HG03139 (cell line): ENCODE measurements around the gene TGFBR1.

Experiments used
- ATAC-seq: cut with Tn5 transposase; IDR thresholded peaks from one replicate; pipeline ENCODE4 v1.9.1; 2021; ENCODE audit not compliant: unreplicated experiment

Gene TGFBR1

DNA sequence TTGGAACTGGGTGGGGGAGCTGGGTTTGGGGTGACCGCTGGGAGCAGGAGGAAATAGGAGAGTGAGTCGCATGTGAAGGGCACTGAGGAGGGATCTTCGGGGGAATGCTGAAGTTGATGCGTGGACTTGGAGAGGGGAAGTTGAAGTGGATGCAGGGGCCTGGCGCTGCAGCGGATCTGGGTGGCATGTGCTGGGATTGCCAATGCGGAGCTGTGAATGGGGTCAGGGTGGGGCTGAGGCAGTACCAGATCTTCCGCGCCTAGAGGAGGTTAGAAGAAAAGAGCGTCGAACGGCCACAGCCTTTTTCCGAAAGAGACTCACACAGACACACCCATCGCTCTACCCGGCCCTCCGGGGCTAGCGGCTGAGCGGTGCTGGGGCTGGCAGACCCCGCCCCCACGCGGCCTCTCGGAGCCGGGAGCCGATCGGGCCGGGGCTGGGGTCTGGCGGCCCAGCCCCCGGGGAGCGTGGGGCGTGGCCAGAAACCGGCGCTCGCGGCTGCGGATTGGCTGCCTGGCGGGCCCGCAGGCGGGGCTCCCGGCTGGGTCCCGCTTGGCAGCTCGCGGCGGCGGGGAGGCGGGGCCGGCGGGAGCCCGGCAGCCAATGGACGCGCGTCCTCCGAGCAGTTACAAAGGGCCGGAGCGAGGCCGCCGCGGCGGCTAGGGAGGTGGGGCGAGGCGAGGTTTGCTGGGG, at the start of gene TGFBR1:
TGFBR1 (plus strand) TSS at position 655 of the 693 bp plus-strand sequence. CDS start 93 bp downstream, outside the sequence.
- ATAC-seq: peak; percentile 89

DNA sequence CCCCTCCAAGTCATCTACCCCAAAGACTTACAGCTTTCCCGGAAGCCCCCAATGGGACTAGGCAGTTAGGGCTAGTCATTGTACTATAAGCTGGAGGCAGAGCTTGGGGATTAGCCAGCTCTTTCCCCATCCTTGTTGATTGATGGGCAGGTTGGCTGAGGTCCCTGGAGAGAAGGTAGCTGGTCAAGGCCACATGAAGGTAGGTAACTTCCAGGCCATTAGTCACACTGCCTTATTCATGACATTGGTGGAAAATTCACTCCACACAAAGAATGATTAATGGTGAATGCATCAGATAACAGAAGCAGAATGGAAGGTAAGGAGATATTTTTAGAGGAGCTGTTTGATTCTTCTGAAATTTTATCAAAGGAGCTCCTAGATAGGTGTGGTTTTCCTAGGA, 49.5 kb upstream of the TGFBR1 start:
- ATAC-seq: no peak

GRCh38 chr9:99056186-99056585, 48.7 kb upstream of the TGFBR1 start:
- no peak for ATAC-seq

DNA sequence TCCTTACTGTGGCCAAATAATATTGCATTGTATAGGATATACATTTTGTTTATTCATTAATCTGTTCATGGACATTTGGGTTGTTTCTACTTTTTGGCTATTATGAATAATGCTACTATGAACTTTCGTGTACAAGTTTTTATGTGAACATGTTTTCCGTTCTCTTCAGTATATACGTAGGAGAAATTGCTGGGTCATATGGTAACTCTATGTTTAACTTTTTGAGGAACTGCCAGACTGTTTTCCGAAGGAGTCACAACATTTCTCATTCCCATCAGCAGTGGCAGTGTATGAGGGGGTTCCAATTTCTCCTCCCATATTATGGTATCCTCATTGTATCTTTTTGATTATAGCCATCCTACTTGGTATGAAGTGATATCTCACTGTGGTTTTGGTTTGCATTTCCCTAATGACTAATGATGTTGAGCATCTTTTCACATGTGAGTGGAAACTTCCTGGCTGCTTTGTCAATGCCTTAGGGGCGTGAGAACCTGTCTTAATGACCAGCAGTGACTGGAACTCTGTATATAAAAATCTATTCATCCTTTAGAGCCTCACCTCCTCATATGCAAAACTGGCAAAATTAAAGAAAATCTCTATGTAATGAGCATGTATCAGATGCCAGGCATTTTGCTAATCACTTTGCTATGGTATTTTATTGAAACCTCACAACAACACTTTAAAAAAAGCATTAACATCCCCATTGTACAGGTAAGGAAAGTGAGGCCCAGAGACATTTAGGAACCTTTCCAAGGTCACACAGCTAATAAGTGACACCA, 47.8 kb upstream of the TGFBR1 start:
- ATAC-seq: no peak

GRCh38 chr9:99057665-99058625, 47.0 kb upstream of the TGFBR1 start:
- peak; percentile 78 for ATAC-seq

DNA sequence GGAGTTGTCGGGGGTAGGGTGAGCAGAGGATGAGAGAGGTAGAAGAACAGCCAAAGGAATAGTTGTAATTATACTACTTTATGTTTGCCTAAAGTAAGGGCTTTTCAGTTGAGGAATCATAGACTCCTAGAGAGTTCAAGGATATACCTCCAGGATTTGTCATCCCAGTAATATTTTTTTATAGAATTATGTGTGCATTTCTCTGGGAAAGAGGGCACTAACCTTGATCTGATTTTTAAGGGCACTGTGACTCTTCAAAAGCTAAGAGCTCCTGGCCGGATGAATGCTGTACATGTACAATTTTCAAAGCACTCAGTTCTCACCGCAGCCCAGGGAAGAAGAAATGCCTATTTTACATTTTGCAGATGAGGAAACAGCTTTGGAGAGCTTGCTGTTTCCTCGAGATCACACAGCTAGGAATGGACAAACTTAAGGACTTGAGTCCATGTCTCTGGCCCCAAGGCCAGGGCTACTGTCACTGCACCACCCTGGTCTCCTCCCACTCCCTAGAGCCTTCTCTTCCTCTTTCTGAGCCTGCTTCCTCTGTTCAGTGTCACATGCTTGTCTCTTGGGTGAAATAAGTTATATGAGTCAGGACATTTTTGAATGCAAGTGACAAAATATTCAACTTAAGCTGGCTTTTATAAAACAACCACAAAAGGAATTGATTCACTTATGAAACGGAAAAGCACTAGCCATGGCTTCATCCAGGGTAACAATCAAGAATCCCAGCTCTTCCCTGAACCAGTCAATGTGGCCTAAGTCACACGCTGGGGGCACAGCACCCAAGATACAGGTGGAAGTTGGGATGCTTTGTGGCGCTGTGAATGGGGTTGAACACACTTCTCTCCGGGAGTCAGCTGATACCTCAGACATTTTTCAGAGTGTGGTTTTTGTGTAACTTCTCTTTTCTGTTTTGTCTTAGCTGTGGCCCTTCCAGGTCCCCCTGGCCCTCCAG, 45.7 kb upstream of the TGFBR1 start:
- peak; percentile 79 for ATAC-seq

GRCh38 chr9:99060621-99061020, 44.3 kb upstream of the TGFBR1 start:
- ATAC-seq: no peak

DNA sequence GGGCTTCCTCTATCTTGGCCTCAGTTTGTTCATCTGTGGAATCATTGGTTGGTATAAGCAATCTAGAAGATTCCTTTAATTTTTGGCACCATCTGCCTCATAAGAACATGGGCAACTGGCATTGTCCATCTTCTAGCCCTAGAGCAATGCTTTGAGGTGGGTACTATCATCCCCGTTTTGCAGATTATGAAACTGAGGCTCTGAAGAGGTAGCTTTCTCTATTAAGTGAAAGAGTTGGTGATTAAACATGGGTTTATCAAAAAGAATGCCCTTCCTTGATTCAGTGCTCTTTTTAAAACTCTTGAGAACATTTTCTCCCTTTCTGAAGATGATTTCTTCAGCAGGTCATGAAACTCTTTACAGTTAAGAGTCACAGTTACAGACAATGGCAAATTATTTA, 42.4 kb upstream of the TGFBR1 start:
- ATAC-seq: no peak

GRCh38 chr9:99063522-99063921, 41.4 kb upstream of the TGFBR1 start:
- no peak for ATAC-seq

GRCh38 chr9:99066571-99066970, 38.3 kb upstream of the TGFBR1 start:
- ATAC-seq: no peak

DNA sequence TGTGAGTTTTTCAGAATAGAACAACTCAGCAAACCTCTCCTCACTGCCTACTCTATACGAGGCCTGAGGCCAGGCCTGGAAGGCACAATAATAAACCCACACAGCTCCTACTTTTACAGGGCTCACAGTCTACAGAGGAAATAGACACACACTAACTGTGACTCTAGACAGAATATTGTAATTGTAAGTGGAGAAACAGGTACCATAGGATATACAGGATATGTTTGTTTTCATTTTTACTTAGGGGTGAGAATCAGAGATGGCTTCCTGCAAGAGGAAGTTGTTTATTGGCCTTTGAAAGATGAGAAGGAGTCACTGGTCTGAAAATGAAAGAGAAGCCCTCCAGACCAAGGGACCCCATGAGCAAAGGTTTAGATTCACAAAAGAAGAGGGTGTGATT, 35.8 kb upstream of the TGFBR1 start:
- no peak for ATAC-seq

DNA sequence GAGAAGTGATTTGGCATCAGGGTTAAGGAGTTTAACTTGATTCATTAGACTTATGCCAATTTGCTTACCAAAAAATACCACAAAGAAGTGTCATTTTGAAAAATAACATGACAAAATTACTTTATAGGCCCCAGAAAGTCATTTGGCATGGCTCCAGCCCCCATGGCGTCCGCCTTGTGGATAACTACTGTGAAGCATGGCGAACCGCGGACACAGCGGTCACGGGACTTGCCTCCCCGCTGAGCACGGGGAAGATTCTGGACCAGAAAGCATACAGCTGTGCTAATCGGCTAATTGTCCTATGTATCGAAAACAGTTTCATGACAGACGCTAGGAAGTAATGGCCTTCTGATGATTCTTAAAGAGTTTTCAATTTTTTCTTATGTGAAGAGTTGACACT, 35.4 kb upstream of the TGFBR1 start:
- no peak for ATAC-seq

GRCh38 chr9:99070681-99071080, 34.2 kb upstream of the TGFBR1 start:
- ATAC-seq: no peak

- no peak for ATAC-seq
Measured at GRCh38 chr9:99071313-99072039, 33.4 kb upstream of the TGFBR1 start.

- ATAC-seq: no peak
Measured at GRCh38 chr9:99072040-99072394, 32.9 kb upstream of the TGFBR1 start.

DNA sequence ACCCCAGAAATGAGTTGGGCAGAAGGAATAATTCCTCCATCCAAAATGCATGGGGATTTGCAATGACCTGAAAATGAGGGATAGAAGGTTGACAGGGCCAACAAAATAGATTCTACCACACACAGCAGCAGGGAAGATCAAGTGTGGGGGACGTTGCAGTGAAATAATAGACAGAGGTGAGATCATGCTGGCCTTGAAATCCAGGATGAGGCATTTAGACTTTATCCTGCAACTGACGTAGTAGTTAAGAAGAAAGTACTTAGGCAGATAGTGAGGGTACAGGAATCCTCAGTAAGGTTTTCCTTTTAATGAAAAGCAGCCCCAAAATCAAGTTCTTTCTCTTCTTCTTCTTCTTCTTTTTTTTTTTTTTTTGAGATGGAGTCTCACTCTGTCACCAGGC, 31.6 kb upstream of the TGFBR1 start:
- ATAC-seq: no peak

DNA sequence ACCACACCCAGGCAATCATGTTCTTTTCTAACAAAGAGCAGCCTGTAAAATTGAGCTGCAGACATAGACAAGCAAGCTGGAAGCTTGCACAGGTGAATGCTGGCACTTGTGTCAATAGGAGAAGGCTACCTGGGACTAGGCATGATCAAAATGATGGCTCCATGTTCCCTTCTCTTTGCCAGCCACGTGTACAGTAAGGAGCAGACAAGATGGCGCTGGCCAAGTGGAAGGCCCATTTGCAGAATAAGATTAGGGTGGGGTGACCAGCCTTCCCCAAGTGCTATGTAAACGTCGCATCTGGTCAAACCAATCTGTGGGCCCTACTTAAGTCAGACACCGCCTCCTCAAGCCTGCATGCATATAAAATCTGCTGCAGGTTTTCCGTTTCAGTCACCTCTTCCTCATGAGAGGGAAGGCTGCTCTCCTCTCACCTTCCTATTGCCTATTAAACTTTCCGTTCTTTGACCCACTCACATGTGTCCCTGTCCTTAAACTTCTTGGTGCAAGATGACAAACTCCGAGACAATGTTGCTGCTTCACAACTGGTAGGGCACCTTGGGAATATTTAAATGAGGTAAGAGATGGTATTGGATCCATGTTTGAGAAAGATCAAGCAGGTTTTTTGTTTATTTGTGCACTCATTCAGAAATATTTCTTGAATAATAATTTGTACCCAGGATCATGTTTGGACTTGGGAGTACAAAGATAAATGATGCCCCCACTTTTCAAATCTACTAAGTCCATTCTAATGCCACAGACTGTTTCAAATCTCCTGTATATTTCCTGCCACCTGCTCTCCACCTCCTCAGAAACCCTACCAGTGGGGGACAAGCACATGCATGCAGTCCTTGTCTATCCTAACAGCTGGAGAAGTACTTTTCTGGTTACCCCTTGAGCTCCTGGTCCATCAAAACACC, 30.7 kb upstream of the TGFBR1 start:
- ATAC-seq: no peak

- no peak for ATAC-seq
Measured at GRCh38 chr9:99074902-99075245, 30.0 kb upstream of the TGFBR1 start.
